Hepatocyte (in vitro differentiated cells): ENCODE data around the gene MIS18BP1. TPM values are rescaled to one million over a fixed set of nuclear protein-coding genes. Genes with fewer than 3 reads are reported as not detected.

Experiments
- DNase-seq: peaks from one replicate; pipeline ENCODE4 v3.0.0-alpha.2; 2016; ENCODE audit warnings: low spot score
- H2AFZ ChIP-seq: fragments of 200-600 bp; sonication (generic); 2 replicates; pipeline ENCODE4 v1.6.0; 2016; ENCODE audit warnings: antibody characterized with exemption, mild to moderate bottlenecking
- H3K27ac ChIP-seq: fragments of 200-600 bp; sonication (generic); 2 replicates; pipeline ENCODE4 v1.5.1; 2016; ENCODE audit warnings: mild to moderate bottlenecking
- H3K27me3 ChIP-seq: fragments of 200-600 bp; sonication (generic); 2 replicates; pipeline ENCODE4 v1.6.1; 2016
- H3K36me3 ChIP-seq: fragments of 200-600 bp; sonication (generic); replicated peaks from 2 replicates; pipeline ENCODE4 v1.5.1; 2016; ENCODE audit warnings: low read depth; ENCODE audit not compliant: insufficient read depth
- H3K4me1 ChIP-seq: fragments of 200-600 bp; sonication (generic); 2 replicates; pipeline ENCODE4 v1.5.1; 2016; ENCODE audit warnings: mild to moderate bottlenecking, moderate library complexity; ENCODE audit not compliant: insufficient read depth
- H3K4me2 ChIP-seq: fragments of 200-600 bp; sonication (generic); 2 replicates; pipeline ENCODE4 v1.6.0; 2016
- H3K4me3 ChIP-seq: fragments of 200-600 bp; sonication (generic); 2 replicates; pipeline ENCODE4 v1.5.1; 2016; ENCODE audit warnings: mild to moderate bottlenecking
- H3K79me2 ChIP-seq: fragments of 200-600 bp; sonication (generic); 2 replicates; pipeline ENCODE4 v1.6.0; 2017; ENCODE audit warnings: mild to moderate bottlenecking
- H3K9me2 ChIP-seq: fragments of 200-600 bp; sonication (generic); replicated peaks from 2 replicates; pipeline ENCODE4 v1.6.0; 2017; ENCODE audit warnings: mild to moderate bottlenecking; ENCODE audit not compliant: insufficient read depth
- H3K9me3 ChIP-seq: fragments of 200-600 bp; sonication (generic); 2 replicates; pipeline ENCODE4 v1.5.1; 2016; ENCODE audit warnings: low read depth, mild to moderate bottlenecking
- H4K20me1 ChIP-seq: fragments of 200-600 bp; sonication (generic); 2 replicates; pipeline ENCODE4 v1.6.0; 2016; ENCODE audit warnings: mild to moderate bottlenecking; ENCODE audit not compliant: insufficient read depth, poor library complexity, severe bottlenecking
- CTCF ChIP-seq: fragments of 200-600 bp; sonication (generic); IDR thresholded peaks from 2 replicates; pipeline ENCODE4 v1.5.1; 2016; ENCODE audit warnings: antibody characterized with exemption, mild to moderate bottlenecking; ENCODE audit not compliant: poor library complexity
- EZH2 ChIP-seq: fragments of 200-600 bp; sonication (generic); IDR thresholded peaks from 2 replicates; pipeline ENCODE4 v1.6.1; 2016; ENCODE audit warnings: antibody characterized with exemption, mild to moderate bottlenecking, borderline replicate concordance
- EZH2phosphoT487 ChIP-seq: fragments of 200-600 bp; sonication (generic); IDR thresholded peaks from one replicate; pipeline ENCODE4 v1.6.1; 2018; ENCODE audit warnings: antibody characterized with exemption, mild to moderate bottlenecking, low read depth, moderate library complexity; ENCODE audit not compliant: unreplicated experiment, severe bottlenecking
- WGBS: methylation state at CpG from one replicate; pipeline ENCODE4 v1.1.6; 2016; ENCODE audit warnings: low lambda C conversion rate; ENCODE audit errors: missing lambda C conversion rate; 5-methylcytosine and 5-hydroxymethylcytosine counted together
- polyA plus RNA-seq: library from polyadenylated mRNA; unstranded; fragments of >200 nt; fragmentation: Nextera tagmentation; extraction: Ambion mirVana; gene quantifications from 2 replicates; pipeline ENCODE4 v1.2.1, GENCODE V29; 2016
- total RNA-seq: library from RNA; depleted of rRNA; stranded (reverse); fragments of >200 nt; gene quantifications from 2 replicates; pipeline ENCODE4 v1.2.3, GENCODE V29; 2014

Gene MIS18BP1
- total and polyA plus RNA-seq, 2 experiments from 2014 or later, result 6.8 to 23.5 TPM

DNA sequence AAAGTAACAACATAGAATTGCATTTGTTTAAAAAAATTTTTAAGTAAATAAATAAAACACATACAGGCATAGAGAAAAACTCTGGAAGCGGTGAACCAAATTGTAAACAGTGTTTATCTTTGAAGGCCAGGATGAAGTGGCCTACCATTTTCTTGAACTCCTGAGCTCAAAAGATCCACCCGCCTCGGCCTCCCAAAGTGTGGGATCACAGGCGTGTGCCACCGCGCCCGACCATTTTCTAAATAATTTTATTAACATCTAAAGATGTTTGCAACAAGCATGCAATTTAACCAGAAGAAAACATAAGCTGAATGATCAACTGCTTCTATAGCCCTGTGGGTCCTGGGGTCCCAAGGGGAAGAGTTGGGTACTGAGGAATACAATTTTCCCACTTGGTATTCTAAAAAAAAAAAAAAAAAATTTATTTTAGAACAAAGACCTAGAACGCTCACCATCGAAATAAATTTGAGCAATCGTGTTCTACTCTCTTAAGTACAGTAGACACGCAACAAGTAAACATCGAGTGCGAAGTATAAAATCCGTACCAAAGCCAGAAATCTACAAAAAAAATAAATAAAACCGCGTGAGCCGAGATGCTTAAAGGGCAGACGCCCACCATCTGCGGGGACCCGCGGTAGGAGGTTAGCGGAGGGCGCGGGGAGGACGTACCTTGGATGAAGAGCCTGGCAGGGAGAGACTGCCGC is 484 bp downstream of the MIS18BP1 start:
- H3K4me1 ChIP-seq, result no peaks in the 10 kb centered on the region
- H3K4me3 ChIP-seq, result peak overlapping the region; percentile 61
- peak; percentile 6 for DNase-seq
- peak overlapping the region; percentile 77 for H3K4me2 ChIP-seq
- H3K27me3 ChIP-seq, result no peaks in the 10 kb centered on the region
- H2AFZ ChIP-seq, result peak overlapping the region; percentile 63
- H3K9me2 ChIP-seq, result no peaks in the 10 kb centered on the region
- H3K79me2 ChIP-seq, result peaks cover 48% of the 10 kb centered on the region
- 2% methylated on average over 26 of the region's 26 CpGs for WGBS
- no peaks in the 10 kb centered on the region for H4K20me1 ChIP-seq
- H3K9me3 ChIP-seq, result no peaks in the 10 kb centered on the region
- peak overlapping the region; percentile 63 for H3K27ac ChIP-seq
- no peak for TF ChIP-seq EZH2
- no peak for TF ChIP-seq CTCF
- no peak for TF ChIP-seq EZH2phosphoT487
- no peaks in the 10 kb centered on the region for H3K36me3 ChIP-seq

- peaks cover 54% of the 10 kb centered on the region for H3K79me2 ChIP-seq
- no peaks in the 10 kb centered on the region for H3K9me3 ChIP-seq
- peak overlapping the region; percentile 63 for H3K27ac ChIP-seq
- H3K4me3 ChIP-seq, result peak overlapping the region; percentile 61
- peak overlapping the region; percentile 63 for H2AFZ ChIP-seq
- TF ChIP-seq EZH2 (no peak), CTCF (no peak), EZH2phosphoT487 (no peak)
- H3K27me3 ChIP-seq, result no peaks in the 10 kb centered on the region
- H4K20me1 ChIP-seq, result no peaks in the 10 kb centered on the region
- no peaks in the 10 kb centered on the region for H3K4me1 ChIP-seq
- peak overlapping the region; percentile 77 for H3K4me2 ChIP-seq
- DNase-seq, result no peak
- H3K36me3 ChIP-seq, result no peaks in the 10 kb centered on the region
- H3K9me2 ChIP-seq, result no peaks in the 10 kb centered on the region
- 35% methylated on average over 5 of the region's 5 CpGs for WGBS
Measured at GRCh38 chr14:45251912-45252311, 1.1 kb downstream of the MIS18BP1 start.

- no peaks in the 10 kb centered on the region for H3K27me3 ChIP-seq
- DNase-seq, result peak; percentile 45
- peak overlapping the region; percentile 63 for H3K4me2 ChIP-seq
- no peaks in the 10 kb centered on the region for H3K9me3 ChIP-seq
- H3K4me3 ChIP-seq, result no peak overlapping the region
- no peak overlapping the region for H2AFZ ChIP-seq
- peaks cover 73% of the 10 kb centered on the region for H3K79me2 ChIP-seq
- H3K9me2 ChIP-seq, result no peaks in the 10 kb centered on the region
- no peak for TF ChIP-seq EZH2phosphoT487
- TF ChIP-seq CTCF, result no peak
- no peak for TF ChIP-seq EZH2
- H3K36me3 ChIP-seq, result no peaks in the 10 kb centered on the region
- H3K27ac ChIP-seq, result peak overlapping the region; percentile 4
- WGBS, result 42% methylated on average over 5 of the region's 5 CpGs
- H3K4me1 ChIP-seq, result no peaks in the 10 kb centered on the region
- H4K20me1 ChIP-seq, result no peaks in the 10 kb centered on the region
Measured at GRCh38 chr14:45249856-45250575, 3.0 kb downstream of the MIS18BP1 start.
